NCI-H128 (cell line): ENCODE measurements around the gene TNRC18.
"Not testable (repeated sequence)": the region's sequence is repeated elsewhere in the genome, so short reads cannot be mapped to it uniquely, and the experiment has no call there.

Source experiments
- DNase-seq: peaks from one replicate; lab custom pipeline; 2025; ENCODE audit not compliant: unreplicated experiment; lab: John Stamatoyannopoulos, UW

The TNRC18 gene

DNA sequence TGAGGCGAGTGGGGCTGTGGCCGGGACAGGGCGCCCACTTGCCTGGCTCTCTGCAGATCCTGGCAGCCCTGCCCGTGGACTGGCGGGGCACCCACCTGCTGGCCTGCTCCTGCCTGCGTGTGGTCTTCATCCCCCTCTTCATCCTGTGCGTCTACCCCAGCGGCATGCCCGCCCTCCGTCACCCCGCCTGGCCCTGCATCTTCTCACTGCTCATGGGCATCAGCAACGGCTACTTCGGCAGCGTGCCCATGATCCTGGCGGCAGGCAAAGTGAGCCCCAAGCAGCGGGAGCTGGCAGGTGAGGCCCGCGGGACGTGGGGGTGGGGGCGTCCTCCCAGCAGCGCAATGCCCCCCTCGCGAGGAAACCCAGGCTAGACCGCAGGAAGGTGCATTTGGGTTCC, 123.3 kb downstream of the TNRC18 start:
- DNase-seq, result no peak

DNA sequence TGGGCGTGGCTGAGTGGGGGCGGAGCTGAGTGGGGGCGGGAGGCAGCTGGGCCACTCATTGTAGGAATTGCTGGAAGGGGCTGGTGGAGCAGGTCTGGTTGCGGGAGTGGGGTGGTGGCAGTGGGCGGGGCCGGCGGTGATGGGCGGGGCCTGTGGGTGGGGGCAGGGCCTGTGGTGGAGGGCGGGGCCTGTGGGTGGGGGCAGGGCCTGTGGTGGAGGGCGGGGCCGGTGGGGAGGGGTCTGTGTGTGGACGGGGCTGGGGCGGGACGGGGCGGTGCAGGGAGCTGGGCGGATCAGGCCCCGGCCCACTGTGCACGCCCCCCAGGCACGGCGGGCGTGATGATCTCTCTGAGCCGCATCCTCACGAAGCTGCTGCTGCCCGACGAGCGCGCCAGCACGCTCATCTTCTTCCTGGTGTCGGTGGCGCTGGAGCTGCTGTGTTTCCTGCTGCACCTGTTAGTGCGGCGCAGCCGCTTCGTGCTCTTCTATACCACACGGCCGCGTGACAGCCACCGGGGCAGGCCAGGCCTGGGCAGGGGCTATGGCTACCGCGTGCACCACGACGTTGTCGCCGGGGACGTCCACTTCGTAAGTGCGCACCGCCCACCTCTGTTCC, 126.9 kb downstream of the TNRC18 start:
- DNase-seq, result no peak

DNA sequence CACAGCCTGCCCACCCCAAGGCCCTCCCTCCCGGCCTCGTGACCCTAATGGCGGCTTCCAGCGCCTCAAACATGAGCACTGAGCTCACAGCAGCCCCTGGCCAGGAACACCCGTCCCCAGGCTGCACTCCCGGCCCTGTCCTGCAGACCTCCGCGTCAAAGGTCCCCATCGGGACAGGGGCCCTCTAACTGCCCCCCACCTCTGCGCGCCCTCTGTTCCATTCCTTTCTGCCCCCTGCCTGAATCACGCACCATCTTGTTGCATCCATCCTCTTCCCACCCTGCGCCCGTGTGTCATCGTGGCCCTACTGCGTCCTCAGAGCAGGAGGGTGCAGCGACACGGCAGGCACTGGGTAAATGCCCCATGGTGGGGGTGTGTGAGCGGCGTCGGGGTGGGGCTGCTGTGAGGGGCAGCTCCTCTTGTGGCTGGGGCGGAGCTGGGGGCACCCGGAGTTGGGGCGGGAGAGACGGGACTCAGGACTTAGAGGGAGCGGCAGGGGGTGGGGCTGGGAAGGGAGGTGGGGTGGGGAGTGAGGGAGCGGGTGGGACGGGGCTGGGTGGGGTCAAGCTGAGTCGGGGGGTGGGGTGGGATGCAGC, 127.5 kb downstream of the TNRC18 start:
- DNase-seq, result no peak

DNA sequence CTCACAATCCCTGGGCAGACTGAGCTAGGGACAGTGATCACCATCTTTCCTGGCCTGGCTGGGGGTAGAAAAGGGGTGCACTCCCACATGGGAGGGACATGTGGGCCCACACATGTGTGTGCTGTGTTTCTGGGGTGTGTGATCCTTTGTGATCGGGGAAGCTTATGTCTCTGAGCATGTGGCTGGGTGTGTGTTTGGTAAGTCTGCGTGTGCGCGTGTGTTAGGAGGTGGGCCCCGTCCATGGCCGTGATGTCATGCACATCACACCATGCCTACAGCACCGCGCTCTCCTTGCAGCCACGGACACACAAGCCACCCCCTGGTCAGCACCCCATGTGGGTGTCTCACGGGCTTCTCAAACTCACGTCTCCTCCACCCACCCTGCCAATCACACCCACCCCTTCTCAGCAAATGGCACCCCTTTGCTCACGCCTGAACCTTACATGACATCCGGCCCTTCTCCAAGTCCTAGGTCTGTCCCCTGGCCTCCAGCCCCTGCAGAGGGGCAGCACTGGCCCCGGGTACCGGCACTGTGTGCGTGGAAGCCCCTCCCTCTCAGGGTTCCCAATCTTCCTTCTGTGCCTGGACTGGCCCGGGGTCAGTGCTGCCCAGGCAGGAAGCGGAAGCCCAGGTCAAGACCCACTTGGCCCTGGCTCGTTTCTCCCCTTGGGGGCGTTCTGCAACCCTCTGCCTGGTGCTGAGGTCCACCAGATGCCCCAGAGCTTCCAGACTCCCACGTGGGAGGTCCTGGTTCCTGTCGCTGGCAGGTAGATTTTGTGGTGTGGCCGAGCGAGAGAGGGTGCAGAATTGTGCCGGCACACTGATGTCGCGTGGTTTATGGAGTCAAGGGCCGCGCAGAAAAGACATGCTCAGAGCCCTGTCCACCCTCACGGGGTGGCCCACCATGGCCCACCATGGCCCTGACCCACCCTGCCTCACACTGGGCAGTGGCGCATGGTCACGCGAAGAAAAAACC, 128.3 kb downstream of the TNRC18 start:
- DNase-seq, result no peak

DNA sequence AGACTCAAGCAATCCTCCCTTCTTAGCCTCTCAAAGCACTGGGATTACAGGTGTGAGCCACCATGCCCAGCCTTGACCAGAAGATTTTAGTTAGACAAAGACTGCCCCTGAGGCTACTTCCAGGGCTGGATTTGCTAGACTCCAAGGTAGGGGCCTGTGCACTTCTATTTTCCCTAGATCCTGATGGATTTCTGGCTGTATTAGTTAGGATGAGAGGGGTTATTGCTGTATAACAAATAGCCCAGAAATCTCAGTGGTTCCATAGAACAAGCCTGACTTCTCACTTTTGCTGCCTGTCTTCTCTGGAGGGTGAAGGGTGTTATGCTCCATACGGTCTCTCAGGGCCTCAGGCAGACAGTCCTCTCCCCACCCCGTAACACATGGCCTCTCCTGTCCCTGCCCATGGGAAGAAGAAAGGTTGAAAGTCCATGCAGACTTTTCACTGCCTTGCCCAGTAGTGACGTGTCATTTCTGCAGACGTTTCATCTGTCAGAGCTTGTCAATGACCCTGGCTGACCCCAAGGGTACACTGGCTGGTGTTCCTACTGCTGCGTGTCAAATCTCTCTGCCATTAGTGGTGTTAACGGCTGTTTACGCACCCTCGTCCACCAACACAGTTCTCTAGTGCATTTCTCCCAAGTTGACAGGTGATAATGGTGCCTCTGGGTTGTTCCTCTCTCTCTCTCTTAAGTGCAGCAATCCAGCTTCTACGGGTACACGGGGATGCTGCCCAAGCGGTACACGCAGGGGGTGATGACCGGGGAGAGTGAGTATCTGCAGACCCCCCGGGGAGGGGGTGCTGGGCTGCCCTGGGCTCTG, 129.3 kb downstream of the TNRC18 start:
- DNase-seq, result no peak

DNA sequence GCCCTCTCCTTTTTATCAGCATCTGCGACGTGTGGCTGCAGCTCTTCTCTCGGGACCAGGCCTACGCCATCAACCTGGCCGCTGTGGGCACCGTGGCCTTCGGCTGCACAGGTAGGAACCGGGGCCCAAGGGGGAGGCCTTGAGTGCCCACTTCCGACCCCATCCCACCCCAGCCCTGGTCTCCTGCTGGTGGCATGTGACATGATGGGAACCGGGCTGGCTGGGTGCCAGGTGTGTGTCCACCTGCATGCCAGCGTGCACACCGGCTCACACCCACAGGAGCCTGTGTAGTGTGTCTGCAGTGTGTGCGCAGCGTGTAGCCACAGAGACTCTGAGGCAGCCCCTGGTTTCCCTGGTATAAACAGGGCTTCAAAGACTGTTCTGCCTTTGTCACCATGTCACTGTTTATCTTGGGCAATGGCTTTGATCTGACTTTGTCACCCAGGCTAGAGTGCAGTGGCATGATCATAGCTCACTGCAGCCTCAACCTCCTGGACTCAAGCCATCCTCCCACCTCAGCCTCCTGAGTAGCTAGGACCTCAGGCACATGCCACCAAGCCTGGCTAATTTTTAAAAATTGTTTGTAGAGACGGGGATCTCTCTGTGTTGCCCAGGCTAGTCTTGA, 131.8 kb downstream of the TNRC18 start:
- not testable (repeated sequence) for DNase-seq

DNA sequence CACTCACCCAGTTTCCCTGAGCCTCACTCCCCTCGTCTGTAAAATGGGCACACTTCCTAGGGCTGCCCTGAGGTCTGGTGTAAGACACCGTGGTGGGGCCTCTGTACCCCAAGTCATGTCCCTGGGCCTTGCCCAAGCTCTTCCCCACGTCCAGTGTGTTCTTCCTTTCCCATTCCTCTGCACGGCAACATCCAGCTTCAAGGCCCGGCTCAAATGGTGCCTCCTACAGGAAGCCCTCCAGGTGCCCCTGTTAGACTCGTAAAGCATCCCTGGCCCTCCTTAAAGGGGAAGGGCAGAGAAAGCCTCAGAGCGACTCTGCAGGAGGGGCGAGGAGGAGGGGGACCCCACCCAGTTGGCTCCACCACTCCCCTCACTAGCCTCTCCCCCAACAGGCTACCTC, 132.3 kb downstream of the TNRC18 start:
- DNase-seq, result no peak

DNA sequence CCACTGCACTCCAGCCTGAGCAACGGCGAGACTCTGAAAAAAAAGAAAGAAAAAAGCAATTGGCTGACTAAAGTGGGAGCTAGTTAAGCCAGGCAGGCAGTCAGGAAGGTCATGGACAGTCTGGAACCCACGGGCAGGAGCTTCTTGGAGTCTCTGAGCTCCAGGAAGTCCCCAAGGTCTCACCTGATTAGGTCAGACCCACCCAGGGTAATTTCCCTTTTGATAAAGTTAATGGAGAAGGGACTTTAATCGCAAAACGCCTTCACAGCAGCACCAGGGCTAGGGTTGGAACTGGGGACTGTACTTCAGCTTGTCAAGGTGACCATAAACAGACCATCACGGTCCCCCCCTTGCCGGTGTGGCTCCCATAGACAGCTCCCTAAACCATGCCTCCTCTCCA, 134.3 kb downstream of the TNRC18 start:
- DNase-seq, result no peak

DNA sequence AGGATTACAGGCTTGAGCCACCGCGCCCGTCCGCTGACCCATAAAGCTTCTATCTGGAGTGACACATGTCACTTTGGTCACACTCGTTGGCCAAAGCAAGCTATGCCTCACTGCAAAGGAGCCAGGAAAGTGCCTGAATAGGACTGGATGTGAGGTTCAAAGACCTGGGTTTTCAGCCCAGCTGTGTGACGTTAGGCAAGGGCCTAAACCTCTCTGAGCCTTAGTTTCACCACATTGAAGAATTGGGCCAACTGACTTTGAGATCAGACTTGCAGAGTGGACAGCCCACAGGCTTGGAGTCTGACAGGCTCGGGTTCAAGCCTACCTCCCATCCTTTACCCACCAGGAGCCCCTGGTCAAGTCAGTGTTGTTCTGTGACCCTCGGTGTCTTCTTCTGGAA, 135.1 kb downstream of the TNRC18 start:
- not testable (repeated sequence) for DNase-seq

DNA sequence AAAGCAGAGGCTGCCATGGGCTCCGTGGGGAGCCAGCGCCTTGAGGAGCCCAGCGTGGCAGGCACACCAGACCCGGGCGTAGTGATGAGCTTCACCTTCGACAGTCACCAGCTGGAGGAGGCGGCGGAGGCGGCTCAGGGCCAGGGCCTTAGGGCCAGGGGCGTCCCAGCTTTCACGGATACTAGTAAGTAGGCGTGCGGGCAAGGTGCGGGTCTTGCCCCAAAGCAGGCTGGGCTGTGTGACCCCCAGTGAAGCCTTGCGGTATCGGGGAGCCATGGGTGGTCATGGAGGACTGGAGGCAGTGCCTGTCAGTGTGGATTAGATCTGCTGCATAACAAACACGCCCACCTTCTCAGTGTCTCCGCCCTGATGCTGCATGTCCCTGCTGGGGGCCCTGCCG, 135.8 kb downstream of the TNRC18 start:
- no peak for DNase-seq

DNA sequence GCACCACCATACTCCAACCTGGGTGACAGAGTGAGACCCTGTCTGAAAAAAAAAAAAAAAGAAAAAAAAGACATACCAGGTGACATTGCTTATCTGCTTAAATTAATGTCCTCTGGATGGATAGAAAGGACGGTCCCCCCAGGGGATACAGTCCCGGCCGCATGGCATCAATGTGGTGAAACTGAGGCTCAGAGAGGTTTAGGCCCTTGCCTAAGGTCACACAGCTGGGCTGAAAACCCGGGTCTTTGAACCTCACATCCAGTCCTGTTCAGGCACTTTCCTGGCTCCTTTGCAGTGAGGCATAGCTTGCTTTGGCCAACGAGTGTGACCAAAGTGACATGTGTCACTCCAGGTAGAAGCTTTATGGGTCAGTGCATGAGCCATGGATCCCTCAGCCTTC, 136.3 kb downstream of the TNRC18 start:
- DNase-seq, result not testable (repeated sequence)

DNA sequence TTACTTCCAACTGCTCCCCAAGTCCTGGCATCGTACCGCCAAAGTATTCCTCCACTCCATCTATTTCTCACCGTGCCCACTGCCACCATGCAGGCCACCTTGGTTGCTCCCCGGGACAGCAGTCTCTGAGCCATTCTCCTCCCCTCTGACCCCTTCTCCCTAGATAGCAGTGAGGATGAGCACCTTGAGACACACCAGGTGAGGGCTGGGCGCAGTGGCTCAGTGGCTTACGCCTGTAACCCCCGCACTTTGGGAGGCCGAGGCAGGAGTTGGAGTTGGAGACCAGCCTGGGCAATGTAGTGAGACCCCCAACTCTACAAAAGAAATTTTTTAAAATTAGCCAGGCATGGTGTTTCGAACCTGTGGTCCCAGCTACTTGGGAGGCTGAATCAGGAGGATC, 136.7 kb downstream of the TNRC18 start:
- no peak for DNase-seq

DNA sequence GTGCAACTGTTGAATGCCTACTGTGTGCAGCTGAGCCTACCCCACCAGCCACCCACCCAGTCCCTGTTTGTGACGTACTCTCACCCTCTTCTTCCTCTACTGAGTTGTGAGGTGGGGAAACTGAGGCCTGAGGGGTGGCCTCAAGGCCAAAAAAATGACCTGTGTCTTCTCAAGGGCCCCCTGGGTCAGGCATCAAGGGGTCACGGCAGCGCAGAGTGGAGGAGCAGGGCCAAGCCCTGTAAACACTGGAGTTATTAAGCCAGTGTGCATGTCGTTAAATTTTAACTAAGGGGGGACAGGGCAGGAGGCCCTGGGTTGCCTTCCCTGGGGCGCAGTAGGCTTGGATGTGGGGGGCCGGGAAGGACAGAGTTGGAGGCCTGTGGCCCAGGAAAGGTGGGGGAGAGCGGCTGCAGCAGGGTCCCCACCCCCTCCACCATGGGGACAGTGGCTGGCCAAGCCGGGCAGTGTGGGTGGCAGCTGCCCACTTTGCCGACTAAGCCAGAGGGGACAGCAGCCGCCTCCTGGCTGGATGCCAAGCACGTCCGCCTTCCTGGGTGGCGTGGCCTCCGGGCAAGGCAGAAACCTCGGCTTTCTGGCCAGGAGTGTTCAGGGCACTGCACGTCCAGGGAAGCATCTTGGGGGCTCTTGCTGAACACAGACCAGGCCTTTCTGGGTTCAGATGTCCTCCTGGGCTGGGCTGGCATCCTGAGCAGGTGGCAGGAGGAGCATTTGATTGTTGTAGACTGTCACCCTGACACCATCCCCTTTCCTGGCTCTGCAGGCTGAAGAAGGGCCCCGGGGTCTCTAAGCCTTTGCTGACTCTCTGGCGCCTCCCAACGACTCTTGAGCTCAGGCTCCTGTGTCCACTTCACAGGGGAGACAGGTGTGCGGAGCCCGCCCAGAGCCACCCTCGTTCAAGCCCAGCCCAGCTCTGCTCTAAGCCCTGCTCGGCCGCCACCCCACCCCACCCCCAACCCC, 139.0 kb downstream of the TNRC18 start:
- peak; percentile 66 for DNase-seq

DNA sequence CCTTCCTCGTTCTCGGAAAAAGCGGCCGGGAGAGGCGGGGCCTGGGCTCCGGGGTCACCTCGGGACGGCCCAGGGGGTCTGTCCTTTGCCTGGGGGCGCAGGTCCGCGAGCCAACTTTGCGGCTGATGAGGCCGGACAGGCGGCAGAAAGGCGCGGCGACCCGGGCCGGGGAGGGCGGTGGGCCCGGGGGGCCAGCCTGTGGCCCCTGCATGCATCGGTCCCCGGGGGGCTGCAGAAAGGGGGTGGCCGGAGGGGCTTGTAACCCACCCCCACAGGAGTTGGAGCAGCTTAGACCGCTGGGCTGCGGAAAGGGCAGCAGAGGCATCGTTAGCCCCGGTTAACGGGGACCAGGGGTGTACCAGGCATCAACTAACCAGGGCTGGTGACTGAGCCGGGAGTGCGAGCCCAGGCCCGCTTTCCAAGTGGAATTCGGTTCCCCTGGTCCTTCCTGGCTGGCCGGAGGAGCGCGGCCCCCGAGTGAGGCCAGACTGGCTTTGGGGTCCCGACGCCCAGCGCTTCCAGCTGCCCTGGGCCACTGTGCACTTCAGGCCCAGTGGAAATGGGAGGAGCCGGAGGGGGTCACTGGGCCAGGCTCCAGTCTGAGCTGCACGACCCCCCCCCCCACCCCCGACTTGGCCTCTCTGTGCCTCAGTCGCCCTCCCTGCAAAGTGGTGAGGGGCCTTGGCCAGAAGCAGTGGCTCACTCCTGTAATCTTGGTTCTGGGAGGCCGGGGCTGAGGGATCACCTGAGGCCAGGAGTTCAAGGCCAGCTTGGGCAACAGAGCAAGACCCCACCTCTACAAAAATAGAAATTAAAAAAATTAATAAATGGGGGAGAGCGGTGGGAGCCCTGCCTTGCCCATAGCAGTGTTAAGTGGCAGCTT, 140.0 kb downstream of the TNRC18 start:
- no peak for DNase-seq

DNA sequence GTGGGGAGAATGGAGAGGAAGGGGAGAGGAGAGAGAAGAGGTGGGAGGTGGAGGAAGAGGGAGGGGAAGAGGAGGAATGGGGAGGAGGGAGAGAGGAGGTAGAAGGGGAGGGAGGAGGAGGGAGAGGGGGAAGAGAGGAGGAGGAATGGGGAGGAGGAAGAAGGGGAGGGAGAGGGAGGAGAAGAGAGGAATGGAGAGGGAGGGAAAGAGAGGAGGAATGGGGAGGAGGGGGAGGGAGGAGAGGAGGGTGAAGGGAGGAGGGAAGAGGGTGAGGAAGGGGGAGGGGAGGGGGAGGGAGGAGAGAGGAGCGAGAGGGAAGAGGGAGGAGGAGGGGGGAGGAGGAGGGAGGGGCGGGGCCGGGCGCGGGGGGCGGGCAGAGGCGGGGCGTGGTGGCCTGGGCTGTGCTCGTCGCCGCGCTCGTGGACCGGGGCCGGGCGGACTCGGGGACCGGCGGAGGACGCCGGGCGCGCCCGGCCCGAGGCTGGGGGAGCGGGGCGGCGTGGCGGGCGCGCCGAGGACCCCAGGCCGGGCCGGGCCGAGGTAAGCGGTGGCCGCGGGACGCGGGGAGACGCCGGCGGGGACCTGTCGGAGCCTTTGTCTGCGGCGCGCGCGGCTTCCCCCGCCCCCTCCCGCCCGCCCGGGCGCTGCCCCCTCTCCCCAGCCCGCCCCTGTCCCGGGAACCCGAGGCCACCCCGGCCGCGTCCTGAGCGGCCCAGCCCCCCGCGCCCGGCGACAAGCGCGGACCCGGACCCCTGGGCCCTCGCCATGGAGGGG, 140.9 kb downstream of the TNRC18 start, which contains the start of gene SLC29A4:
Gene SLC29A4, plus strand, starts transcription at position 401 of the 774 bp plus-strand sequence. CDS start 4,874 bp downstream, outside the sequence.
- no peak for DNase-seq

DNA sequence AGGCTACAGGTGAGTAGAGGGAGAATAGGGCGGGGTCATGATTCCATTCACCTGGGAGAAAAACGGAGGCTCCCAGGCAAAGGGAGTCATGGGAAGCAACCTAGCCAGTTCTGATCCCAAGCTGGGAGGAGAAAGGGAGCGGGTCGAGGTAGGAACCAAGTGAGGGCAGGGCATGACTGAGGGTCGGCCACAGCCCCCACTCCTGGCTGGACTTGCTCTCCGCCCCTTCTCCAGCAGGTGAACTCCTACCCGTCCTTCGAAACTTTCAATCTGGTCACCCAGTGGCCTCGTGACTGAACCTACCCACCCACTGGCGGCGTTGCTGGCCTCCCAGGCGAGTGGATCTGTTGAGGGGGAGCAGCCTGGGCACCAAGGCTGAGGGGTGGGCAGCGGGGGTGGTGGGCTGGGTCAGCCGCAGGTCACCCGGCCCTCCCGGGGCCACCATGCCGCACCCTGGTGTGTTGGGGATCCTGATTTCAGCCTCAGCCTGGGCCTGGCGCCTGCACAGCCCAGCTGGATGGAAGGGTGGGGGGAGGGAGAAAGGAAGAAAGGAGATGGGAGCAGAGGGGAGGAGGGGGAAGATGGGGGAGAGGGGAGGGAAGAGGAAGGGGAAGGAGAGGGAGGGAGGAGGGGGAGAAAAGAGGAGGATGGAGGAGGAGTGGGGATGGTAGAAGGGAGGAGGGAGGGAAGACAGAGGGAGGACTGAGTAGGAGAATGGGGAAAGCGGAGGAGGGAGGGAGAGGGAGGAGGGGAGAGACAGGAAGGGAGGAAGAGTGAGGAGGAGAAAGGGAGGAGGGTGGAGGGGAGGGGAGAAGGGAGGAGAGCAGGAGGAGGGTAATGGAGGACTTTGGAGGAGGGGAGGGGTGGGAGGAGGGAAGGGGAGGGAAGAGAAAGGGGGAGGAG, 141.8 kb downstream of the TNRC18 start:
- not testable (repeated sequence) for DNase-seq

DNA sequence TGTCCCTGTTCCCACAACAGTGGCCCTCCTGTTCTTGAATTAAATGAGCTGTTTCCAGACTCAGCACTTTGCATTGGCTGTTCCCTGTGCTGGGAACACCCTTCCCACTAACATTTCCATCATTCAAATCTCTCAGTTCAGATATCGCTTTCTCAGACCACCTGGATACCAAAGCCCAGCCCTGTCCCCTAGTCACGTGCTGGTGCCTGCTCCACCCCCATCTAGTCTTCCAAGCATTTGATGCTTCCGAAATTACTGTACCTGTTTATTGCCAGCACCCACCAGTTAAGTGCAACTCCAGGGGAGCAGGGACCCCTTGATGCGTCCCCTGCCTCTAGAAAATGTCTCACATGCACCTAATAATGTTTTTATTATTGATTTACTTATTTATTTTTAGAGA, 143.9 kb downstream of the TNRC18 start:
- DNase-seq, result no peak
